Measurements from ENCODE around the gene PCLO. TPM values are rescaled to one million over a fixed set of nuclear protein-coding genes. Genes with fewer than 3 reads are reported as not detected.

The PCLO gene
- total RNA-seq, 2 donors from 2014 or later = 0.03 TPM; not detected in 1

DNA sequence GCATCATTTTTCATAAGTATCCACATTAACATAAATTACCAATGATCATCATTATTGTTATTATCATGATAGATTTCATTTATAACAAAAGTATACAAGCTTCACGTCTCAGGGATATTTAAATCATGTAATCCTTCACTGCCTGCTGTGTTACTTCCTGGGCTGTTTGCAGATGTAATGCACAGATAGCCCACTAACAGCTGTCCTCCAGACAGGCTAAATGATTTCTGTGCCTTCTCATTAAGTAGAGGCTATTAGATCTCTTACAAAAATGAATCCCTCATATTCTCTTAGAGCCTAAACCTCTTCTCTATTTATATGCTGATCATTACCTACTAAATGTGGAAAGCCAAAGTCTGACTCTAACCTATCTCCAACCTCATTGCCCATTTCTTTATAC is 9.3 kb downstream of the PCLO start:
- H3K4me3 Mint-ChIP-seq = no peak overlapping the region
- H3K27me3 Mint-ChIP-seq = no peaks in the 10 kb centered on the region
- H3K27ac Mint-ChIP-seq = no peak overlapping the region
- ATAC-seq (replicated peaks) = no peak
- H3K9me3 Mint-ChIP-seq = peaks cover 9% of the 10 kb centered on the region
- no peaks in the 10 kb centered on the region for H3K4me1 Mint-ChIP-seq
- H3K36me3 Mint-ChIP-seq (ENCODE audit: low read depth) = no peaks in the 10 kb centered on the region

DNA sequence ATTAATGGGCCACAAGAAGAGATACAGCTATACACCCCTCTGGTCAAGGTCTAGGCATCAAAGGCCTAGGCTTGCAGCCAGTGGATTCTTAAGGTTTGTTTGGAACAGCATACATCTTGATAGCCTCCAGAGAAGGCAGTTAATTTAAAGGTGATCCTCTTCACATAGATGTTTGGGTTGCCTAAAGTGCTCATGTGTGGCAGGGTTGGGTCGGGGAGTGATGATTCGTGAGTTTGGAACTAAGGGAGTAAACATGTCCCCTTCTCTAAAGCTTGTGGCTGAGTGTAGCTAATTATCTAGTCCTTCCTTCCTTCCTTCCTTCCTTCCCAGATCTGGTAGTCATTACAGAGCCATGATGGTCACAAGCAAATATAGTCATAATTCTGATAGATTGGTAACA is 12.4 kb downstream of the PCLO start:
- Mint-ChIP-seq H3K4me1 (no peaks in the 10 kb centered on the region), H3K27me3 (no peaks in the 10 kb centered on the region), H3K36me3 (ENCODE audit: low read depth) (no peaks in the 10 kb centered on the region), H3K27ac (no peak overlapping the region), H3K9me3 (peaks cover 9% of the 10 kb centered on the region), H3K4me3 (no peak overlapping the region)
- ATAC-seq (replicated peaks) = no peak

DNA sequence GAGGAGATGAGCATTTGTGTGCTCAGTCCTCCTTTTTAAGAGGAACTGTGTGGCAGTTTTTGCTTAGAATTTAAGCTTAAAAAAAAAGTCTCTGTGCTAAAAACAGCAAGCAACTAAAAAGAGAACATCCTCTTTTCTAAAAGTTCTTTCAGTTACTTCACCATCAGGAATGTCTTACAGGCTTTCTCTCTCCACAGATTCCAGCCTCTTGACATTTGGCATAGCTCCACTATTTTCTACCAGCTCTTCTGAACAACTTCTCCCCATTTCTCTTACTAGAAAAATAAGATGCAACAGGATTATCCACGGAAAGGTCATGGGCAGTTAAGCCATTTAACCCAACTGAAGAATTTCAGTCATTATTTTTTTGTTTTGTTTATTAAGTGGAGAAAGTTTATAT is 13.2 kb downstream of the PCLO start:
- Mint-ChIP-seq H3K9me3 (peaks cover 5% of the 10 kb centered on the region), H3K4me3 (no peak overlapping the region), H3K4me1 (no peaks in the 10 kb centered on the region), H3K27ac (no peak overlapping the region), H3K27me3 (no peaks in the 10 kb centered on the region), H3K36me3 (ENCODE audit: low read depth) (no peaks in the 10 kb centered on the region)
- ATAC-seq (replicated peaks) = no peak

DNA sequence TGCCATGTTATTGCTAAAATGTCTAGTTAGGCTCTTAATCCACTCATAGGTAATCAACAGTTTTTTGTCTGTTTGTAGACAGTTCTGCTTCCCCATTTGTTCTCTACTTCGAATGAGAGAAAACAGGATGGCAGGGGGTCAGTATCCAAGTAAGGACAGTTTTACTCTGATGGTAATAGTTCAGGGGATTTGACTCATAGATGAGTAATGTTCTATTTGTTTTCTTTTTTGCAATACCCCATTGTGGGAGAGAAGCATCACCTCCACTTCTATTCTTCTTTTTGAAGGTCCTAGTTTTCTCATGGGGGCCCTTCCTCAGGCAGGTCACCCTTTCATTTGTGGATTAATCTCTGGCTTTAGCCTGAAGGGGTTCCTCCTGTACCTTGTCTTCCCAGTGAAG is 13.9 kb downstream of the PCLO start:
- H3K4me1 Mint-ChIP-seq = no peaks in the 10 kb centered on the region
- H3K36me3 Mint-ChIP-seq (ENCODE audit: low read depth) = no peaks in the 10 kb centered on the region
- no peak for ATAC-seq (replicated peaks)
- H3K27ac Mint-ChIP-seq = no peak overlapping the region
- no peak overlapping the region for H3K4me3 Mint-ChIP-seq
- H3K27me3 Mint-ChIP-seq = no peaks in the 10 kb centered on the region
- peaks cover 3% of the 10 kb centered on the region for H3K9me3 Mint-ChIP-seq

DNA sequence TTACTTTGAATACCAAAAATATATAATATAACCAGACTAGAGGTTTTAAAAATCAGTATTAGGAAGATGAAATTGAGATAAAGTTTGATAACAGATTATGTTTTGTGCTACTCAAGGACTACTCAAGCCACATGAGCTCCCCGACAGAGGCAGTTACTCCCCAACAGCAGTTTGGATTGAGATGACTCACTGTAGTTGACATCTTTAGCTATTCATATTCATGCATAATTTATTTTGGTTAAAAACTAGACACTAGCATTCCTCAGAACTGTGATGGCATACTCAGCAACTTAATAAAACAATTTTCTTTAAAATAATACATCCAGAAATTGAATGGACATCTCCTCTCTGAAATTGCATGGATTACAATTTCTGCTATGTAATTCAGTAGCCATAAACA is 19.6 kb downstream of the PCLO start:
- Mint-ChIP-seq H3K4me1 (no peaks in the 10 kb centered on the region), H3K27me3 (no peaks in the 10 kb centered on the region), H3K27ac (no peak overlapping the region), H3K4me3 (no peak overlapping the region), H3K36me3 (ENCODE audit: low read depth) (no peaks in the 10 kb centered on the region), H3K9me3 (no peaks in the 10 kb centered on the region)
- ATAC-seq (replicated peaks) = no peak

DNA sequence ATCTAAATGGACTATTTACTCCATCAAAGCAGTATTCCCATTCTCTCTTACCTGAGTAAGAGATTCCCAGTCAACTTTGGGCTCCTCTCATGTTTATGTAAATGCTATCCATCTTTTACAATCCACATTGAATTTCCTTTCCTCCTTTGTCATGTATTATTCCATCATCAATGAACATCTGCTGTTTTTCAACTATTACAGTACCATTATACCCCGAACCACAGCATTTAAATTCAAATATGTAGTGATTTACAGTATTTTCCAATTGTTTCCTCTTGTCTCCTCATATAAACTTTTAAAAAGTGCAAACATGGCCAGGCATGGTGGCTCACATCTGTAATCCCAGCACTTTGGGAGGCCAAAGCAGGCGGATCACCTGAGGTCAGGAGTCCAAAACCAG is 20.3 kb downstream of the PCLO start:
- Mint-ChIP-seq H3K4me3 (no peak overlapping the region), H3K36me3 (ENCODE audit: low read depth) (no peaks in the 10 kb centered on the region), H3K27ac (no peak overlapping the region), H3K9me3 (no peaks in the 10 kb centered on the region), H3K4me1 (no peaks in the 10 kb centered on the region), H3K27me3 (no peaks in the 10 kb centered on the region)
- no peak for ATAC-seq (replicated peaks)

DNA sequence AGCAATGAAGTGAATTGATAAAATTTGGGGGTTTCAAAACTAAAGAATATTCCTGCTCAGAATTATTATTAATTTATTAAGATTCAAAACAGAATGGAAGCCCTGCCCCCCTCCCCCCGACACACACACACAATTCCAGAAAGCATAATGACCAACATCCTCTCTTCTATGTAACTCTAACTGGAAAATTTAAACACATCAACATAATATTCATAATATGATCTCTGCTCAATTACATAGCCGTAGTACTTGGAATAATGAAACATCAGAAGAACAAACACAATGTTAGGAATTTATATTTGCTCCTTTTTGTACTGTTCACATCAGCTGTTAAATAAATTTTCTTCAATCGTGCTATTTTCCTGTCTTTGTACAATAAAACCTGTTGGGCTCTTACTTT is 20.8 kb downstream of the PCLO start:
- Mint-ChIP-seq H3K4me3 (no peak overlapping the region), H3K4me1 (no peaks in the 10 kb centered on the region), H3K27me3 (no peaks in the 10 kb centered on the region), H3K9me3 (no peaks in the 10 kb centered on the region), H3K36me3 (ENCODE audit: low read depth) (no peaks in the 10 kb centered on the region), H3K27ac (no peak overlapping the region)
- no peak for ATAC-seq (replicated peaks)

DNA sequence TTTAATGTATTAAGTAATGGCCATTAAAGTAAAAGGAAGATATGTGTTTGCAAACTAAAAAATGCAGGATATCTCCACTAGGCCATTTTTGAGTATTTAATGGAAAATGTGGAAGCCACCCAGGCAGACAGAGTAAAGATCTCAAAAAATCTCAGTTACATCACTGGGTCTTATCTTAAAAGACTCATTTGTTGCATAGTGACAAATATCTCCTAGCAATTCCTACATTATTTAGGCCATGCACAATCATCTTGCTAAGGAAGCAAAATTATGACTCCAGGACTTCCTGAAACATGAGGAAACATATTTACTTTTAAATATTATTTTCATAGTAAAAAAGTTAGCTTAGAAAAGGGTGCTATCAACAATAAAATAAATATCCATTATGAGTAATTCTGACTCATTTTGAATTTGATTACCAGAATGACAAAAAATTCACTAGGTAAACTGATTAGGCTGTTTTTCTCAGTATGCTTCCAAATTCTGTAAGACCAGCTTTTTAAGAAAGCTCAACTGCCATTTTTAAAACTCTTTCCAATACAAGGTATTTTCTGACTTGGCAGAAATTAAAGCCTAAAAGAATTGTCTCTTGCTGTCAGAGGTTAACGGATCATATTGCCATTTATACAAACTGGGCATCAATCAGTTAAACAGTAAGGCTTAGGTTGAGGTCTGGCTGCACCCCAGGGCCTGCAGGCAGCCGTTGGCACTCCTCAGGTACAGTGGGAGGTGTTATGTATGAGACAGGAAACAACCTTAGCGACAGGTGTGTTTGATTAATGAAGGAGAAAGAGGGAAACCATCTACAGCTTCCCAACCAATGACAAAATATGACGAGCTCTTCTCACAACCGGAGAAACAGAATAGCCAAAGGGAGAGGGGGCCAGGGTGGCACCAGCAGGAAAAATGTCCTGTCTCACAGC is 31.8 kb downstream of the PCLO start:
- H3K27me3 Mint-ChIP-seq = no peaks in the 10 kb centered on the region
- H3K27ac Mint-ChIP-seq = no peak overlapping the region
- no peaks in the 10 kb centered on the region for H3K4me1 Mint-ChIP-seq
- peaks cover 2% of the 10 kb centered on the region for H3K9me3 Mint-ChIP-seq
- no peak for ATAC-seq (replicated peaks)
- no peak overlapping the region for H3K4me3 Mint-ChIP-seq
- H3K36me3 Mint-ChIP-seq (ENCODE audit: low read depth) = no peaks in the 10 kb centered on the region

DNA sequence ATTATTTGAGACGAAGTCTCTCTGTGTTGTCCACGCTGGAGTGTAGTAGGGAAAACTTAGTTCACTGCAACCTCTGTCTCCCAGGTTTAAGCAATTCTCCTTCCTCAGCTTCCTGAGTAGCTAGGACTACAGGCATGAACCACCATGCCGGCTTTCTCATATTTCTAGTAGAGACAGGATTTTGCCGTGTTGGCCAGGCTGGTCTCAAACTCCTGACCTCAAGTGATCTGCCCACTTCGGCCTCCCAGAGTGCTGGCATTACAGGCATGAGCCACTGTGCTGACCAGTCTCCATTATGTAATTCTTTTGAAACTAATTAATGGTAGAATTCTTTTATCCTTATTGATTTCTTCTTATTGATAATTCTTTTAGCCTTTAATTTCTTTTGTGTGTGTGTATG is 32.5 kb downstream of the PCLO start:
- H3K4me1 Mint-ChIP-seq = no peaks in the 10 kb centered on the region
- H3K27me3 Mint-ChIP-seq = no peaks in the 10 kb centered on the region
- no peaks in the 10 kb centered on the region for H3K36me3 Mint-ChIP-seq (ENCODE audit: low read depth)
- no peak for ATAC-seq (replicated peaks)
- no peak overlapping the region for H3K27ac Mint-ChIP-seq
- H3K9me3 Mint-ChIP-seq = peaks cover 3% of the 10 kb centered on the region
- no peak overlapping the region for H3K4me3 Mint-ChIP-seq

DNA sequence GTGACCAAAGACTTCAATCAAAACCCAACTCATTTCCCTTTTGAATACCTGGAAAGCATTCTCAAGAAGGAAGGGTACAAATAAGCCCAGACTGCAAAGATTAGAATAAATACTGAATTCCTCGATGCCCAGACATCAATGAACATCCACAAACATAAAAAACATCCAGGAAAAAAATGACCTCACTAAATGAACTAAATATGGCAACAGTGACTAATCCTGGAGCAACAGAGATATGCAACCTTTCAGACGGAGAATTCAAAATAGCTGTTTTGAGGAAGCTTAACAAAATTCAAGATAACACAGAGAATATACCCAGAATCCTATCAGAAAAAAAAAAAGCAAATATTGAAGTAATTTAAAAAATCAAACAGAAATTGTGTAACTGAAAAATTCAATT is 43.2 kb downstream of the PCLO start:
- Mint-ChIP-seq H3K27ac (no peak overlapping the region), H3K9me3 (peaks cover 7% of the 10 kb centered on the region), H3K36me3 (ENCODE audit: low read depth) (no peaks in the 10 kb centered on the region), H3K4me1 (no peaks in the 10 kb centered on the region), H3K4me3 (no peak overlapping the region), H3K27me3 (no peaks in the 10 kb centered on the region)
- no peak for ATAC-seq (replicated peaks)

DNA sequence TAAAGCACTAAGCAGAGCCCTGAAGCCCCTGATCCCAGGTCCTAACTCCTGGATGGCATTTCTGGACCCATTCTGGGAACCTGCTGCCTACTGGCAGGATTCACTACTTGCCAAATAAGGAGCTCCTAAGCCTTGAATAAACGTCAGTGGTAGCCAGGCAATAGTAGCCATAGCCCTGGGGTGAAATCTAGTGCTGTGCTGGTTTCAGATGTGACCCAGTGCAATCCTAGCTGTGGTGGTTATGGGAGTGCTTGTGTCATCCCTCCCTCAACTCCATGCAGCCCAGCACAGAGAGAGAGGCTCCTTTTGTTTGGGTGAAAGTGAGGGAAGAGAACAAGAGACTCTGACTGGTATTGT is 43.7 kb downstream of the PCLO start:
- Mint-ChIP-seq H3K27me3 (no peaks in the 10 kb centered on the region), H3K27ac (no peak overlapping the region), H3K9me3 (peaks cover 7% of the 10 kb centered on the region), H3K36me3 (ENCODE audit: low read depth) (no peaks in the 10 kb centered on the region), H3K4me1 (no peaks in the 10 kb centered on the region), H3K4me3 (no peak overlapping the region)
- no peak for ATAC-seq (replicated peaks)

DNA sequence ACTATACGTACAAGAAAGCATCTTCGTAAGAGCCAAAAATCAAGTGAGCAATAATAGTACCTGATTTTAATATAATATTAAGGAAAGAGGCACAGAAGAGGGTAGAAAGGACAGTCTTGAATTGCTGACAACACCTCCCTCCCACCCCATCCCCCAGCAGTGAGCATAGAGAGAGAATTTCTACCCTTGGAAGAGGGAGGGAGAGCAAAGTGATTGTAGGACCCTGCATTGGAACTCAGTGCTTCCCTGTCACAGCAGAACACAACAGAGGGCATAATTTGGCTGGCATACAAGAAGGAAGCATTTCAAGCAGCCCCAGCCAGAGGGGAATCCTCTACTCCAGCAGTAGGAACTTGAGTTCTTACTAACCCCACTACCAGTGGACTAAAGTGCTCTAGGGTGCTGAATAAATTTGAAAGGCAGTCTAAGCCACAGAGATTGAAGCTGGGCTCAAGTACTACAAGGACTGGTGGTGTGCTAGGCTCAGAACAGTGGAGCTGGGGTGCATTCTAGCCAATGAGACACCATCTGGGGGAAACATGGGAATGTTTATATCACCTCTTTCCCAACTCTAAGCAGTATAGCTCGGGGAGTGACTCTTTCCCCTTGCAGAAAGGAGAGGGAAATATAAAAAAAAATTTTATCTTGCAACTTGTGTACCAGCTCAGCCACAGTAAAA is 44.2 kb downstream of the PCLO start:
- Mint-ChIP-seq H3K36me3 (ENCODE audit: low read depth) (no peaks in the 10 kb centered on the region), H3K4me1 (no peaks in the 10 kb centered on the region), H3K9me3 (peaks cover 7% of the 10 kb centered on the region), H3K27me3 (no peaks in the 10 kb centered on the region), H3K27ac (no peak overlapping the region), H3K4me3 (no peak overlapping the region)
- ATAC-seq (replicated peaks) = no peak

DNA sequence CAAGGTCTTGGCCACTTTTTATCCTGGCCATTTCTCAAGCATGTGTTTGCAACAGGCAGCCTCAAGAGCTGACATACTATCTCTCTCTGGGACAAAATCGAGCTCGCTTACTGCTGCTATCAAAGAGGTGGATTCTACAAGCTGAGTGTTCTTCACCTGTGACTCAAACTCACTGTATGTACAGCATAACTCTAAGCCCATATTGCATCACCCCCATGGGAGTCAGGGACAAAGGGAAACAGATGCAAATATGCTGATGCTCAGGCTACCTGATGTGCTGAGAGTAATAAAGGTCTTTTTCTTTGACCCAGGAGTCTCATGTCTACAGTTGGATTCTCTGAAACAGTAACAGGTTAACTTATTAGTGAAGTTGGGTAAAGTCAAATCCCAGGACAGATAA is 45.2 kb downstream of the PCLO start:
- Mint-ChIP-seq H3K27ac (no peak overlapping the region), H3K4me3 (no peak overlapping the region), H3K36me3 (ENCODE audit: low read depth) (no peaks in the 10 kb centered on the region)

DNA sequence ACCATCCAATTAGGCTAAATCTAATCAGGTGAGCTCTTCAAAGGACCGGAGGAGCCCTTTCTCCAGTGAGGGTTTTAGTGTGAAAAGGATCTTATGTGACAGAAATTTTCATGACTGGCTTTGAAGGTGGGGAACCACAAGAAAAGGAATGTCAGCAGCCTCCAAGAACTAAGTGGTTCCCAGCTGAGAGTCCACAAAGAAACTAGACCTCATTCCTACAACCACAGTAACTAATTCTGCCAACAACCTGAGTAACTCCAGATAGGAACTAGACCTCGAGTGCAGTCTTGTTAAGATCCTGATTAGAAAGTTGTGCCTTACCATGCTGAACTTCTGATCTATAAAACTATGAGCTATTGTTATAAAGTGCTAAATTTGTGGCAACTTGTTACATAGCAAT is 51.3 kb downstream of the PCLO start:
- no peak for ATAC-seq (replicated peaks)
- Mint-ChIP-seq H3K27ac (no peak overlapping the region), H3K4me3 (no peak overlapping the region), H3K4me1 (no peaks in the 10 kb centered on the region), H3K36me3 (ENCODE audit: low read depth) (no peaks in the 10 kb centered on the region), H3K27me3 (no peaks in the 10 kb centered on the region), H3K9me3 (peaks cover 8% of the 10 kb centered on the region)

More for the DNA sequence above, 45.2 kb downstream of the PCLO start:
- no peaks in the 10 kb centered on the region for H3K4me1 Mint-ChIP-seq
- ATAC-seq (replicated peaks) = no peak
- H3K27me3 Mint-ChIP-seq = no peaks in the 10 kb centered on the region
- peaks cover 7% of the 10 kb centered on the region for H3K9me3 Mint-ChIP-seq

DNA sequence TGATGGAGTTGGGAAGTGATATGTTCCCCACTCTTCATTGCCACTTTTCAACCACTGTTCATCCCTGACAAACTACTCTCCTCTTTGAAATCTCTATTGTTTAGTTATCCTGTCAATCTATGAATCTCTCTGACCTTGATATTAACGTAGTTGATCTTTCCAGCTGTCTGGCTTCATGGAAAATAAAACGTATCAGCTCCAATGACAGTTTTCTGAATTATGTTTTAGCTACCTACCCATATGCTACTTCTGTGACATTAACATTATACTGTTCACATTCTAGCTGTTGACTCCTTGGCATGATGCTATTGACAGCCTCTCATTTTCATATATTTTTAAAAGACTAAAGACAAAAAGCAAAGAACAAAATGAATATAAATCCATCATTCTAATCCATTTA is 53.3 kb downstream of the PCLO start:
- Mint-ChIP-seq H3K4me3 (no peak overlapping the region), H3K27me3 (no peaks in the 10 kb centered on the region)
- no peak for ATAC-seq (replicated peaks)

More for the DNA sequence above, 53.3 kb downstream of the PCLO start:
- Mint-ChIP-seq H3K9me3 (peaks cover 8% of the 10 kb centered on the region), H3K4me1 (no peaks in the 10 kb centered on the region), H3K36me3 (ENCODE audit: low read depth) (no peaks in the 10 kb centered on the region), H3K27ac (no peak overlapping the region)

Data from activated T-helper 17 cell treated with anti-CD3 and anti-CD28 coated beads, Interleukin-2, amount 50 U/mL, for 72 hours (primary cell).